ENCODE results near the gene PRKG1. TPM values are rescaled to one million over a fixed set of nuclear protein-coding genes. Genes with fewer than 3 reads are reported as not detected.

PRKG1 gene
- total RNA-seq, 2 donors from 2014 or later: 8.1 to 16.6 TPM

DNA sequence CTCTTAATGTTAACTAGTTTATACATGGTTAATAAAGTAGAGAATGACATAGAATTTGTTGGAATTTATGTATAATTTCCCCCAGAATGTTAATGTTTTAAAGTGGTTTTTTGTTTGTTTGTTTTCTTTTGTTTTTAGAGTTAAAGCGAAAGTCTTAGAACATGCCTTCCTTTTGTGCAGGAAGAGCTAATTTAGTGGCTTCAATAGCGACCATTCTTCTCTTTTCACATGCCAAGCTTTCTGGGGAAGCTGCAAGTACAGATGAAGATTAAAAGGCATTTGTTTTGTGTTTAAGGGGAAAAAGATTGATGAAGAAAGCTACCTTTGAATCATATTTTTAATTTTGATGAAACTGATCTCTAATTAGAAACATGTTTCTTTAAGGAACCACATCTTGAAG, 881.4 kb downstream of the PRKG1 start:
- intact Hi-C loops (cut with DNase I): no loop called here
- Histone ChIP-seq H3K9me3 (no peaks in the 10 kb centered on the region), H3K9ac (ENCODE audit: low read depth in 2 of 2, low read length in 2 of 2) (no peak overlapping the region), H3K4me1 (no peaks in the 10 kb centered on the region), H3K36me3 (no peaks in the 10 kb centered on the region), H3K4me3 (no peak overlapping the region), H3K27me3 (no peaks in the 10 kb centered on the region), H3K27ac (no peak overlapping the region)
- TF ChIP-seq, protein P1, sequence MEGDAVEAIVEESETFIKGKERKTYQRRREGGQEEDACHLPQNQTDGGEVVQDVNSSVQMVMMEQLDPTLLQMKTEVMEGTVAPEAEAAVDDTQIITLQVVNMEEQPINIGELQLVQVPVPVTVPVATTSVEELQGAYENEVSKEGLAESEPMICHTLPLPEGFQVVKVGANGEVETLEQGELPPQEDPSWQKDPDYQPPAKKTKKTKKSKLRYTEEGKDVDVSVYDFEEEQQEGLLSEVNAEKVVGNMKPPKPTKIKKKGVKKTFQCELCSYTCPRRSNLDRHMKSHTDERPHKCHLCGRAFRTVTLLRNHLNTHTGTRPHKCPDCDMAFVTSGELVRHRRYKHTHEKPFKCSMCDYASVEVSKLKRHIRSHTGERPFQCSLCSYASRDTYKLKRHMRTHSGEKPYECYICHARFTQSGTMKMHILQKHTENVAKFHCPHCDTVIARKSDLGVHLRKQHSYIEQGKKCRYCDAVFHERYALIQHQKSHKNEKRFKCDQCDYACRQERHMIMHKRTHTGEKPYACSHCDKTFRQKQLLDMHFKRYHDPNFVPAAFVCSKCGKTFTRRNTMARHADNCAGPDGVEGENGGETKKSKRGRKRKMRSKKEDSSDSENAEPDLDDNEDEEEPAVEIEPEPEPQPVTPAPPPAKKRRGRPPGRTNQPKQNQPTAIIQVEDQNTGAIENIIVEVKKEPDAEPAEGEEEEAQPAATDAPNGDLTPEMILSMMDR (IDR thresholded peaks at IDR 0.05): no peak
- no peak for DNase-seq

DNA sequence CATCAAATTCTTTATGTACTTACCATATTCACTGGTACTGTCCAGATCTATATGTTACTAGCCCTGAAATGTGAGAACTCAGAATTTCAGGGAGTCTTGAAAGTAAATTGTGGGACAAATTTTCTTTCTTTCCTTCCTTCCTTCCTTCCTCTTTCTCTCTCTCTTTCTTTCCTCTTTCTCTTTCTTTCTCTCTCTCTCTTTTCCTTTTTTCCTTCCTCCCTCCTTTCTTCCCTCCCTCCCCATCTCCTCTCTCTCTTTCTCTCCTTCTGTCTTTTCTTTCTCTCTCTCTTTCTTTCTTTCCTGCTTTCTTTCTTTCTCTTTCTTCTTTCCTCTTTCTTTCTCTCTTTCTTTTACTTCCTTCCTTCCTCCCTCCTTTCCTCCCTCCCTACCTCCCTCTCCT, 882.5 kb downstream of the PRKG1 start:
- no peaks in the 10 kb centered on the region for H3K4me1 ChIP-seq
- TF ChIP-seq, protein P1 (IDR thresholded peaks at IDR 0.05): no peak
- no peaks in the 10 kb centered on the region for H3K9me3 ChIP-seq
- H3K4me3 ChIP-seq: no peak overlapping the region
- H3K27me3 ChIP-seq: no peaks in the 10 kb centered on the region
- H3K9ac ChIP-seq (ENCODE audit: low read depth in 2 of 2, low read length in 2 of 2): no peak overlapping the region
- H3K27ac ChIP-seq: no peak overlapping the region
- DNase-seq: no peak
- no peaks in the 10 kb centered on the region for H3K36me3 ChIP-seq
- intact Hi-C loops (cut with DNase I): no loop called here

DNA sequence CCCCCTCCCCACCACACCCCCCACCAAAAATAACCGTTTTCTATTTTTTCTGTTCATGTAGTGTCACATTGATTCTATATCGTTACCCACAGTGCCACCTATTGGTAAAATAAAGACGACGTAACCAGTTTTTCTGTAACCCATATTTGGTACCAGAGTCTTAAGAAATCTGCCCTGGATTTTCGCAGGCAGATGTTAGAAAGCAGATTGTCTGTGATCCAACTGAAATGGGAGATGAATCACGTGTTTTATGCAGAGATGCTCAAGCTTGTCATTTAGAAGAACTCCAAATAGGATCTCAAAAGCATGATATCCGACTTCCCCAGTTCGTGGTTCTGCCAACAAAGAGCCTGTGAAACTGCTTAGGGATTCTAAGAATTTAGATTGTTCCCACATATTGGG, 886.2 kb downstream of the PRKG1 start:
- TF ChIP-seq, protein P1 (IDR thresholded peaks at IDR 0.05): peak; percentile 51
- no peak overlapping the region for H3K4me3 ChIP-seq
- H3K9me3 ChIP-seq: no peaks in the 10 kb centered on the region
- H3K27me3 ChIP-seq: no peaks in the 10 kb centered on the region
- no peaks in the 10 kb centered on the region for H3K36me3 ChIP-seq
- no peak overlapping the region for H3K27ac ChIP-seq
- intact Hi-C loops (cut with DNase I): loop anchor here (10.0 kb wide), 1 partner anchor 946 kb away; no protein-coding TSS in a partner anchor
- H3K9ac ChIP-seq (ENCODE audit: low read depth in 2 of 2, low read length in 2 of 2): no peak overlapping the region
- H3K4me1 ChIP-seq: no peaks in the 10 kb centered on the region
- no peak for DNase-seq

DNA sequence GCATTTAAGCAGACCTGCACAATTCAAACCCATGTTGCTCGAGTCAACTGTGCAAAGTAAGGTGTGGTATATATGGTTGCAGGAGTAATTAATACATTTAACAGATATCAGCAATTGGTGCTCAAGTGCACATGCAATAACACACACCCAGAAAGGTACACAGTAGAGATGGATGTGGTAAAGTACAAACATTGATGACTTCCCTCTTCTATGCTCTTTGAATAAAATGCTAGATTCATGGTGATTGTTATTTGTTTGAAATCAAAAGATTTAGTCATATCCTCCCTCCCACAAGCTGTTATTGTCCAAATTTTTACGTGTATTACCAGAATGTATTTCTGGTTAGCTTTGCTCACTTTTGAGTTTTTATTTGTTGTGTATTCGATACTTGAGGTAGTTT, 887.1 kb downstream of the PRKG1 start:
- no peaks in the 10 kb centered on the region for H3K27me3 ChIP-seq
- intact Hi-C loops (cut with DNase I): loop anchor here (10.0 kb wide), 1 partner anchor 947 kb away; no protein-coding TSS in a partner anchor
- TF ChIP-seq, protein P1 (IDR thresholded peaks at IDR 0.05): no peak
- DNase-seq: no peak
- no peaks in the 10 kb centered on the region for H3K36me3 ChIP-seq
- H3K9ac ChIP-seq (ENCODE audit: low read depth in 2 of 2, low read length in 2 of 2): no peak overlapping the region
- no peaks in the 10 kb centered on the region for H3K4me1 ChIP-seq
- no peak overlapping the region for H3K27ac ChIP-seq
- no peaks in the 10 kb centered on the region for H3K9me3 ChIP-seq
- no peak overlapping the region for H3K4me3 ChIP-seq

DNA sequence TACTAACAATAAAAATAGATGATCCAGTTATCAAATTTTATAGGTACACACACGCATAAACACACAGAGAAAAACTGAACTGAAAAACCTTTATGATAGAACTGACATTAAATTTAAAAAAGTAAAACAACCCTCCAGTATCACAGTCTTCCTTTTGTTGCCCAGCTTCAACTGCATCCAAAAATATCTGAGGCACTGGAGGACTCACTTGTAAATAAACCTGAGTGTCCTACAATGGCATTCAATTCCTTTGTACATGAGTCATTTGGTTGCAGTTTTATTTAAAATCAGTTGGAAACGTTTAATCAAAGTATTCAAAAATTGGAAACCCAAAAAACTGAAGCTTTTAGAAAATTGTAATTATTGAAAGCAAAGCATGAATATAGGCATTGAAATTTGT, 890.3 kb downstream of the PRKG1 start:
- Histone ChIP-seq H3K4me1 (no peaks in the 10 kb centered on the region), H3K4me3 (no peak overlapping the region), H3K27ac (no peak overlapping the region), H3K36me3 (no peaks in the 10 kb centered on the region), H3K27me3 (no peaks in the 10 kb centered on the region), H3K9ac (ENCODE audit: low read depth in 2 of 2, low read length in 2 of 2) (no peak overlapping the region), H3K9me3 (no peaks in the 10 kb centered on the region)
- TF ChIP-seq, protein P1 (IDR thresholded peaks at IDR 0.05): no peak
- intact Hi-C loops (cut with DNase I): loop anchor here (10.0 kb wide), 1 partner anchor 950 kb away; no protein-coding TSS in a partner anchor
- no peak for DNase-seq

Measured in colonic mucosa (tissue), 4 donors.